Esophagus squamous epithelium (tissue), 4 donors: ENCODE data around the gene COL4A6.
"Not testable (repeated sequence)": the region's sequence is repeated elsewhere in the genome, so short reads cannot be mapped to it uniquely, and the experiment has no call there.

ENCODE experiments used
- POLR2A ChIP-seq, 4 donors: fragments of 450-650 bp; IDR thresholded peaks; one replicate each; pipeline ENCODE4 v1.6.1; 2017; ENCODE audit warnings: antibody characterized with exemption in 4 of 4, mild to moderate bottlenecking in 4 of 4, moderate library complexity in 3 of 4
- TF ChIP-seq, protein P1 (sequence below), 6 experiments: fragments of 450-650 bp in 4 of 6; fragments of 200-600 bp in 2 of 6; sonication (generic) in 2 of 6; IDR thresholded peaks; one replicate each; pipeline ENCODE4 v1.5.1; 2016 to 2019; ENCODE audit warnings: antibody characterized with exemption in 6 of 6, mild to moderate bottlenecking in 4 of 6, moderate library complexity in 4 of 6

DNA sequence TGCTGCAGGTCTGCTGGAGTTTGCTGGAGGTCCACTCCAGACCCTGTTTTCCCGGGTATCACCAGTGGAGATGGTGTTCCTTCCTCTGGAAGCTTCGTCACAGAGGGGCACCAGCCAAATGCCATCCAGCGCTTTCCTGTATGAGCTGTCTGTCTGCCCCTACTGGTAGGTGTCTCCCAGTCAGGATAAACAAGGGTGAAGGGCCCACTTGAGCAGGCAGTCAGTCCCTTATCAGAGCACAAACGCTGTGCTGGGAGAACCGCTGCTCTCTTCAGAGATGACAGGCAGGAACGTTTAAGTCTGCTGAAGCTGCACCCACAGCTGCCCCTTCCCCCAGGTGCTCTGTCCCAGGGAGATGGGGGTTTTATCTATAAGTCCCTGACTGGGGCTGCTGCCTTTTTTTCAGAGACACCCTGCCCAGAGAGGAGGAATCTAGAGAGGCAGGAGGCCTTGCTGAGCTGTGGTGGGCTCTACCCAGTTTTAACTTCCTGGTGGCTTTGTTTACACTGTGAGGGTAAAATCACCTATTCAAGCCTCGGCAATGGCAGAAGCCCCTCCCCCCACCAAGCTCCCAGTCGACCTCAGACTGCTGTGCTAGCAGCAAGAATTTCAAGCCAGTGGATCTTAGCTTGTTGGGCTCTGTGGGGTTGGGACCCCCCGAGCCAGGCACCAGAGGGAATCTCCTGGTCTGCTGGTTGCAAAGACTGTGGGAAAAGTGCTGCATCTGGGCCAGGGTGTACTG, 47.1 kb downstream of the COL4A6 start:
- not testable (repeated sequence) for TF ChIP-seq POLR2A (IDR thresholded peaks at IDR 0.05)
- TF ChIP-seq, protein P1, sequence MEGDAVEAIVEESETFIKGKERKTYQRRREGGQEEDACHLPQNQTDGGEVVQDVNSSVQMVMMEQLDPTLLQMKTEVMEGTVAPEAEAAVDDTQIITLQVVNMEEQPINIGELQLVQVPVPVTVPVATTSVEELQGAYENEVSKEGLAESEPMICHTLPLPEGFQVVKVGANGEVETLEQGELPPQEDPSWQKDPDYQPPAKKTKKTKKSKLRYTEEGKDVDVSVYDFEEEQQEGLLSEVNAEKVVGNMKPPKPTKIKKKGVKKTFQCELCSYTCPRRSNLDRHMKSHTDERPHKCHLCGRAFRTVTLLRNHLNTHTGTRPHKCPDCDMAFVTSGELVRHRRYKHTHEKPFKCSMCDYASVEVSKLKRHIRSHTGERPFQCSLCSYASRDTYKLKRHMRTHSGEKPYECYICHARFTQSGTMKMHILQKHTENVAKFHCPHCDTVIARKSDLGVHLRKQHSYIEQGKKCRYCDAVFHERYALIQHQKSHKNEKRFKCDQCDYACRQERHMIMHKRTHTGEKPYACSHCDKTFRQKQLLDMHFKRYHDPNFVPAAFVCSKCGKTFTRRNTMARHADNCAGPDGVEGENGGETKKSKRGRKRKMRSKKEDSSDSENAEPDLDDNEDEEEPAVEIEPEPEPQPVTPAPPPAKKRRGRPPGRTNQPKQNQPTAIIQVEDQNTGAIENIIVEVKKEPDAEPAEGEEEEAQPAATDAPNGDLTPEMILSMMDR (IDR thresholded peaks at IDR 0.05): not testable (repeated sequence)
